ENCODE data around the gene PGR. TPM values are rescaled to one million over a fixed set of nuclear protein-coding genes. Genes with fewer than 3 reads are reported as not detected.

Gene PGR
- polyA plus RNA-seq, 1 donor (not counting 4 experiments of a cell fraction or from before 2014, with no cell fraction given) = not detected

DNA sequence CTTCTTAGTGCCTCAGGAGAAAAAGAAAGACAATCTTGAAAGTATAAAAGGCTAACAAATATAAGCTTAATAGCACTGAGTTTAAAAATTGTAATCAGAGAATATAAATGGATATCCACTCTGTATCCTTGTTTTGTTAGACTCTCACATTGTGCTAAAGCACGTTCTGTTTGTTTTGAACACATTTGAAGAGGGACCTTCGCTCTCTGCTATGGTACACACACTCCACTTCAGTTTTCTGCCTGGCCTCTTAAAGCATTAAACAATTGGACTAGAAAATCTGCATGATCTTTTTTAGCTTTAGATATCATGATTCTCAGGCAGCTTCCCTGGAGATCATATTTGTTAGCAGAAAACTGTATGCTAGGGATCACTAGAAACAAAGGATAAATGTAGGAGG, 40.3 kb upstream of the PGR start:
- H3K4me2 ChIP-seq (ENCODE audit: control insufficient read depth, extremely low read depth, insufficient read depth, low read depth, low read length) = no peak overlapping the region
- no peak overlapping the region for H3K9ac ChIP-seq (ENCODE audit: control insufficient read depth, extremely low read depth, insufficient read depth, low read length)
- FAIRE-seq (no peak), DNase-seq (ENCODE audit: low read depth, low spot score) (no peak)
- H3K4me3 ChIP-seq (ENCODE audit: control insufficient read depth in 2 of 3, extremely low read depth in 1 of 3, insufficient read depth in 2 of 3, low read depth in 1 of 3, low read length in 3 of 3) = no peak overlapping the region
- no peaks in the 10 kb centered on the region for H3K9me1 ChIP-seq (ENCODE audit: control insufficient read depth, extremely low read depth, insufficient read depth, low read length)
- dilution Hi-C loops (cut with MboI; ENCODE audit: extremely low pct_ligation_motif_present, low sequenced_read_pairs) = no loop called here
- TF ChIP-seq CTCF (optimal IDR thresholded peaks at IDR 0.05 in 1 of 3, IDR thresholded peaks at IDR 0.05 in 1 of 3, conservative IDR thresholded peaks at IDR 0.05 in 1 of 3; ENCODE audit: extremely low read depth in 1 of 3, insufficient read depth in 2 of 3, low read length in 3 of 3) = no peak
- no peak for TF ChIP-seq EZH2 (IDR thresholded peaks at IDR 0.05; ENCODE audit: low read length)
- no peak overlapping the region for H2AFZ ChIP-seq (ENCODE audit: control insufficient read depth, low read length)
- no peaks in the 10 kb centered on the region for H3K36me3 ChIP-seq (ENCODE audit: control insufficient read depth in 2 of 2, extremely low read depth in 1 of 2, insufficient read depth in 2 of 2, low read length in 2 of 2)
- H3K27ac ChIP-seq (ENCODE audit: control insufficient read depth, insufficient read depth, low read length) = no peak overlapping the region
- H4K20me1 ChIP-seq (ENCODE audit: control insufficient read depth, extremely low read depth, insufficient read depth, low read length) = no peaks in the 10 kb centered on the region
- H3K79me2 ChIP-seq (ENCODE audit: control insufficient read depth, insufficient read depth, low read length) = no peaks in the 10 kb centered on the region
- no peaks in the 10 kb centered on the region for H3K9me3 ChIP-seq (ENCODE audit: control insufficient read depth, low read depth, low read length)
- no peaks in the 10 kb centered on the region for H3K4me1 ChIP-seq (ENCODE audit: control insufficient read depth, extremely low read depth, insufficient read depth, low read length)
- H3K27me3 ChIP-seq (ENCODE audit: control insufficient read depth, extremely low read depth, insufficient read depth, low read length) = no peaks in the 10 kb centered on the region

DNA sequence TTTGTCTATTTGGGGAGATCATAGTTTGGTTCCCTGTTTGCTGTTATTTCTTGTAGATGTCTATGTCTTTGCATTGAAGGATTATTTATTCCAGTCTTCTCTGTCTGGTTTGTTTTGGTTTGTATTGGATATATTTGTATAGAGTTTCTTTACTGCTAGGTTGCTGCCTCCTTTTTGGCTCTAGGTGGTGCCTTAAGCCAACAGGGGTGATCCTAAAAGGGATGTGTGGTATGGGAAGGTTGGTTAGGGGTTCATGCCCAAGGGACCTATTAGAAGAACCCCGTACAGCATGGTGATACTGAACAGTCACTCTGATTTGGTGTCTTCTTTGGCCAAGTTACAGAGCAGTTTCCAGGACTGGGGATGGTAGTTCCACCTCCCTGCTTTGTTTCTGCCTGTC, 36.4 kb upstream of the PGR start:
- H3K27me3 ChIP-seq (ENCODE audit: control insufficient read depth, extremely low read depth, insufficient read depth, low read length) = no peaks in the 10 kb centered on the region
- no peak overlapping the region for H3K4me3 ChIP-seq (ENCODE audit: control insufficient read depth in 2 of 3, extremely low read depth in 1 of 3, insufficient read depth in 2 of 3, low read depth in 1 of 3, low read length in 3 of 3)
- DNase-seq (ENCODE audit: low read depth, low spot score) (no peak), FAIRE-seq (no peak)
- H3K36me3 ChIP-seq (ENCODE audit: control insufficient read depth in 2 of 2, extremely low read depth in 1 of 2, insufficient read depth in 2 of 2, low read length in 2 of 2) = no peaks in the 10 kb centered on the region
- H3K9ac ChIP-seq (ENCODE audit: control insufficient read depth, extremely low read depth, insufficient read depth, low read length) = no peak overlapping the region
- H2AFZ ChIP-seq (ENCODE audit: control insufficient read depth, low read length) = no peak overlapping the region
- no peak overlapping the region for H3K4me2 ChIP-seq (ENCODE audit: control insufficient read depth, extremely low read depth, insufficient read depth, low read depth, low read length)
- dilution Hi-C loops (cut with MboI; ENCODE audit: extremely low pct_ligation_motif_present, low sequenced_read_pairs) = no loop called here
- H3K9me1 ChIP-seq (ENCODE audit: control insufficient read depth, extremely low read depth, insufficient read depth, low read length) = no peaks in the 10 kb centered on the region
- H3K79me2 ChIP-seq (ENCODE audit: control insufficient read depth, insufficient read depth, low read length) = no peaks in the 10 kb centered on the region
- H4K20me1 ChIP-seq (ENCODE audit: control insufficient read depth, extremely low read depth, insufficient read depth, low read length) = no peaks in the 10 kb centered on the region
- H3K4me1 ChIP-seq (ENCODE audit: control insufficient read depth, extremely low read depth, insufficient read depth, low read length) = no peaks in the 10 kb centered on the region
- no peak for TF ChIP-seq EZH2 (IDR thresholded peaks at IDR 0.05; ENCODE audit: low read length)
- H3K27ac ChIP-seq (ENCODE audit: control insufficient read depth, insufficient read depth, low read length) = no peak overlapping the region
- no peaks in the 10 kb centered on the region for H3K9me3 ChIP-seq (ENCODE audit: control insufficient read depth, low read depth, low read length)

DNA sequence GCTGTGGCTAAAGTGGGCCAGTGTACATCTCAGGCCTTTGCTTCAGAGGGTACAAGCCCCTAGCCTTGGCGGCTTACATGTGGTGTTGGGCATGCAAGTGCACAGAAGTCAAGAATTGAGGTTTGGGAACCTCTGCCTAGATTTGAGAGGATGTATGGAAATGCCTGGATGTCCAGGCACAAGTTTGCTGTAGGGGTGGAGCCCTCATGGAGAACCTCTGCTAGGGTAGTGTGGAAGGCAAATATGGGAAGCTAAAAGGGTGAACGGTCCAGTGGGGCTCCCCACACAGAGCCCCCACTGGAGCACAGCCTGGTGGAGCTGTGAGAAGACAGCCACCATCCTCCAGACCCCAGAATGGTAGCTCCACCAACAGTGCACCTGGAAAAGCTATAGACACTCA, 28.5 kb upstream of the PGR start:
- Histone ChIP-seq H4K20me1 (ENCODE audit: control insufficient read depth, extremely low read depth, insufficient read depth, low read length) (no peaks in the 10 kb centered on the region), H3K36me3 (ENCODE audit: control insufficient read depth in 2 of 2, extremely low read depth in 1 of 2, insufficient read depth in 2 of 2, low read length in 2 of 2) (no peaks in the 10 kb centered on the region), H3K27me3 (ENCODE audit: control insufficient read depth, extremely low read depth, insufficient read depth, low read length) (no peaks in the 10 kb centered on the region), H2AFZ (ENCODE audit: control insufficient read depth, low read length) (no peak overlapping the region), H3K4me3 (ENCODE audit: control insufficient read depth in 2 of 3, extremely low read depth in 1 of 3, insufficient read depth in 2 of 3, low read depth in 1 of 3, low read length in 3 of 3) (no peak overlapping the region), H3K4me2 (ENCODE audit: control insufficient read depth, extremely low read depth, insufficient read depth, low read depth, low read length) (no peak overlapping the region), H3K9ac (ENCODE audit: control insufficient read depth, extremely low read depth, insufficient read depth, low read length) (no peak overlapping the region), H3K4me1 (ENCODE audit: control insufficient read depth, extremely low read depth, insufficient read depth, low read length) (no peaks in the 10 kb centered on the region), H3K9me3 (ENCODE audit: control insufficient read depth, low read depth, low read length) (no peaks in the 10 kb centered on the region), H3K27ac (ENCODE audit: control insufficient read depth, insufficient read depth, low read length) (no peak overlapping the region), H3K79me2 (ENCODE audit: control insufficient read depth, insufficient read depth, low read length) (no peaks in the 10 kb centered on the region), H3K9me1 (ENCODE audit: control insufficient read depth, extremely low read depth, insufficient read depth, low read length) (no peaks in the 10 kb centered on the region)
- no peak for DNase-seq (ENCODE audit: low read depth, low spot score)
- dilution Hi-C loops (cut with MboI; ENCODE audit: extremely low pct_ligation_motif_present, low sequenced_read_pairs) = no loop called here
- no peak for FAIRE-seq
- TF ChIP-seq CTCF (optimal IDR thresholded peaks at IDR 0.05 in 1 of 3, IDR thresholded peaks at IDR 0.05 in 1 of 3, conservative IDR thresholded peaks at IDR 0.05 in 1 of 3; ENCODE audit: extremely low read depth in 1 of 3, insufficient read depth in 2 of 3, low read length in 3 of 3) (no peak), EZH2 (IDR thresholded peaks at IDR 0.05; ENCODE audit: low read length) (no peak)
